Neural progenitor cell (in vitro differentiated cells): ENCODE measurements around the gene CYYR1.

Experiments
- EZH2 ChIP-seq: fragments of 200-600 bp; sonication (generic); IDR thresholded peaks from 2 replicates; pipeline ENCODE4 v1.6.1; 2017; ENCODE audit warnings: antibody characterized with exemption, mild to moderate bottlenecking, moderate library complexity
- TF ChIP-seq, protein P1 (sequence below): fragments of 200-600 bp; sonication (generic); IDR thresholded peaks from 2 replicates; pipeline ENCODE4 v1.5.1; 2017; ENCODE audit warnings: antibody characterized with exemption, mild to moderate bottlenecking

- TF ChIP-seq, protein P1, sequence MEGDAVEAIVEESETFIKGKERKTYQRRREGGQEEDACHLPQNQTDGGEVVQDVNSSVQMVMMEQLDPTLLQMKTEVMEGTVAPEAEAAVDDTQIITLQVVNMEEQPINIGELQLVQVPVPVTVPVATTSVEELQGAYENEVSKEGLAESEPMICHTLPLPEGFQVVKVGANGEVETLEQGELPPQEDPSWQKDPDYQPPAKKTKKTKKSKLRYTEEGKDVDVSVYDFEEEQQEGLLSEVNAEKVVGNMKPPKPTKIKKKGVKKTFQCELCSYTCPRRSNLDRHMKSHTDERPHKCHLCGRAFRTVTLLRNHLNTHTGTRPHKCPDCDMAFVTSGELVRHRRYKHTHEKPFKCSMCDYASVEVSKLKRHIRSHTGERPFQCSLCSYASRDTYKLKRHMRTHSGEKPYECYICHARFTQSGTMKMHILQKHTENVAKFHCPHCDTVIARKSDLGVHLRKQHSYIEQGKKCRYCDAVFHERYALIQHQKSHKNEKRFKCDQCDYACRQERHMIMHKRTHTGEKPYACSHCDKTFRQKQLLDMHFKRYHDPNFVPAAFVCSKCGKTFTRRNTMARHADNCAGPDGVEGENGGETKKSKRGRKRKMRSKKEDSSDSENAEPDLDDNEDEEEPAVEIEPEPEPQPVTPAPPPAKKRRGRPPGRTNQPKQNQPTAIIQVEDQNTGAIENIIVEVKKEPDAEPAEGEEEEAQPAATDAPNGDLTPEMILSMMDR = no peak
- no peak for TF ChIP-seq EZH2
These were observed 85.1 kb downstream of the CYYR1 start for GRCh38 chr21:26487981-26488480.
